Measurements from ENCODE around the gene RAPGEF1.
"Not testable (repeated sequence)": the region's sequence is repeated elsewhere in the genome, so short reads cannot be mapped to it uniquely, and the experiment has no call there.

RAPGEF1 gene

GRCh38 chr9:131690462-131690861, 49.4 kb downstream of the RAPGEF1 start:
- H3K4me3 ChIP-seq (ENCODE audit: low read depth, low read length): no peak overlapping the region
- DNase-seq (ENCODE audit: low read depth): no peak
- TF ChIP-seq CTCF (conservative IDR thresholded peaks at IDR 0.05; ENCODE audit: low read depth, low read length): no peak

GRCh38 chr9:131688377-131688776, 51.5 kb downstream of the RAPGEF1 start:
- no peak for TF ChIP-seq CTCF (conservative IDR thresholded peaks at IDR 0.05; ENCODE audit: low read depth, low read length)
- no peak for DNase-seq (ENCODE audit: low read depth)
- H3K4me3 ChIP-seq (ENCODE audit: low read depth, low read length): no peak overlapping the region

- no peak for DNase-seq (ENCODE audit: low read depth)
- no peak for TF ChIP-seq CTCF (conservative IDR thresholded peaks at IDR 0.05; ENCODE audit: low read depth, low read length)
- H3K4me3 ChIP-seq (ENCODE audit: low read depth, low read length): no peak overlapping the region
These were observed 53.8 kb downstream of the RAPGEF1 start for GRCh38 chr9:131685753-131686706.

GRCh38 chr9:131683094-131683493, 56.8 kb downstream of the RAPGEF1 start:
- not testable (repeated sequence) for DNase-seq (ENCODE audit: low read depth); H3K4me3 ChIP-seq (ENCODE audit: low read depth, low read length)

- no peak for DNase-seq (ENCODE audit: low read depth)
- no peak for TF ChIP-seq CTCF (conservative IDR thresholded peaks at IDR 0.05; ENCODE audit: low read depth, low read length)
- no peak overlapping the region for H3K4me3 ChIP-seq (ENCODE audit: low read depth, low read length)
These were observed 57.6 kb downstream of the RAPGEF1 start for GRCh38 chr9:131682261-131682660.

- H3K4me3 ChIP-seq (ENCODE audit: low read depth, low read length); DNase-seq (ENCODE audit: low read depth): not testable (repeated sequence)
These were observed 58.0 kb downstream of the RAPGEF1 start for GRCh38 chr9:131681826-131682225.

GRCh38 chr9:131681108-131681507, 58.8 kb downstream of the RAPGEF1 start:
- H3K4me3 ChIP-seq (ENCODE audit: low read depth, low read length); DNase-seq (ENCODE audit: low read depth): not testable (repeated sequence)

- no peak overlapping the region for H3K4me3 ChIP-seq (ENCODE audit: low read depth, low read length)
- DNase-seq (ENCODE audit: low read depth): no peak
- no peak for TF ChIP-seq CTCF (conservative IDR thresholded peaks at IDR 0.05; ENCODE audit: low read depth, low read length)
These were observed 60.4 kb downstream of the RAPGEF1 start for GRCh38 chr9:131679261-131680020.
